ENCODE data around the gene CATSPER1.

CATSPER1 gene

GRCh38 chr11:66069715-66070603 is 43.7 kb upstream of the CATSPER1 start, which contains the start of gene PACS1:
Gene PACS1 (plus strand): TSS chr11:66070272. CDS start chr11:66070487, 215 bp downstream.
- Histone ChIP-seq H3K9ac (ENCODE audit: low read length) (peak within 1 kb of the TSS; percentile 82), H3K4me2 (ENCODE audit: low read length) (peak within 1 kb of the TSS; percentile 92), H2AFZ (ENCODE audit: low read depth, low read length) (peak within 1 kb of the TSS; percentile 45), H3K4me1 (ENCODE audit: low read length) (peaks cover 23% of the 10 kb centered on the region), H4K20me1 (ENCODE audit: insufficient read depth, low read length) (peaks cover 3% of the 10 kb centered on the region; the same call in 1 of the 2 replicates), H3K4me3 (ENCODE audit: low read length) (peak within 1 kb of the TSS; percentile 97), H3K36me3 (replicated peaks; ENCODE audit: low read depth, low read length) (peaks cover 45% of the 10 kb centered on the region), H3K79me2 (ENCODE audit: low read length) (no peaks in the 10 kb centered on the region; the same call in 1 of the 2 replicates), H3K9me3 (ENCODE audit: insufficient read depth, low read length) (no peaks in the 10 kb centered on the region), H3K27ac (ENCODE audit: low read length) (peak within 1 kb of the TSS; percentile 70), H3K27me3 (ENCODE audit: low read depth, low read length) (no peaks in the 10 kb centered on the region)
- TF ChIP-seq EZH2phosphoT487 (IDR thresholded peaks at IDR 0.05; ENCODE audit: low read depth) (no peak), CTCF (IDR thresholded peaks at IDR 0.05; ENCODE audit: low read depth, low read length) (no peak)

- TF ChIP-seq EZH2phosphoT487 (IDR thresholded peaks at IDR 0.05; ENCODE audit: low read depth) (no peak), CTCF (IDR thresholded peaks at IDR 0.05; ENCODE audit: low read depth, low read length) (peak; percentile 41)
- peak overlapping the region; percentile 70 for H3K27ac ChIP-seq (ENCODE audit: low read length)
- H4K20me1 ChIP-seq (ENCODE audit: insufficient read depth, low read length), result peaks cover 3% of the 10 kb centered on the region; the same call in 1 of the 2 replicates
- no peak overlapping the region for H2AFZ ChIP-seq (ENCODE audit: low read depth, low read length)
- H3K9ac ChIP-seq (ENCODE audit: low read length), result peak overlapping the region; percentile 82
- peaks cover 1% of the 10 kb centered on the region for H3K79me2 ChIP-seq (ENCODE audit: low read length)
- H3K4me1 ChIP-seq (ENCODE audit: low read length), result peaks cover 23% of the 10 kb centered on the region
- H3K36me3 ChIP-seq (replicated peaks; ENCODE audit: low read depth, low read length), result peaks cover 53% of the 10 kb centered on the region
- peak overlapping the region; percentile 87 for H3K4me2 ChIP-seq (ENCODE audit: low read length)
- H3K9me3 ChIP-seq (ENCODE audit: insufficient read depth, low read length), result no peaks in the 10 kb centered on the region
- H3K27me3 ChIP-seq (ENCODE audit: low read depth, low read length), result no peaks in the 10 kb centered on the region
- peak overlapping the region; percentile 97 for H3K4me3 ChIP-seq (ENCODE audit: low read length)
Measured at GRCh38 chr11:66068923-66069714, 42.8 kb upstream of the CATSPER1 start.

GRCh38 chr11:66068154-66068821 is 42.0 kb upstream of the CATSPER1 start:
- Histone ChIP-seq H3K27me3 (ENCODE audit: low read depth, low read length) (no peaks in the 10 kb centered on the region), H3K27ac (ENCODE audit: low read length) (peak overlapping the region; percentile 70), H3K79me2 (ENCODE audit: low read length) (peaks cover 8% of the 10 kb centered on the region), H3K4me1 (ENCODE audit: low read length) (peaks cover 23% of the 10 kb centered on the region), H3K4me2 (ENCODE audit: low read length) (no peak overlapping the region), H2AFZ (ENCODE audit: low read depth, low read length) (no peak overlapping the region), H3K9me3 (ENCODE audit: insufficient read depth, low read length) (no peaks in the 10 kb centered on the region), H4K20me1 (ENCODE audit: insufficient read depth, low read length) (peaks cover 3% of the 10 kb centered on the region; the same call in 1 of the 2 replicates), H3K9ac (ENCODE audit: low read length) (no peak overlapping the region), H3K36me3 (replicated peaks; ENCODE audit: low read depth, low read length) (peaks cover 61% of the 10 kb centered on the region), H3K4me3 (ENCODE audit: low read length) (no peak overlapping the region)
- TF ChIP-seq EZH2phosphoT487 (IDR thresholded peaks at IDR 0.05; ENCODE audit: low read depth) (no peak), CTCF (IDR thresholded peaks at IDR 0.05; ENCODE audit: low read depth, low read length) (peak; percentile 95)
